Smooth muscle cell (in vitro differentiated cells): Measurements from ENCODE around the gene SDF2L1. TPM values are rescaled to one million over a fixed set of nuclear protein-coding genes. Genes with fewer than 3 reads are reported as not detected.

Source experiments
- DNase-seq: peaks from one replicate; lab custom pipeline; 2025; ENCODE audit not compliant: unreplicated experiment; lab: John Stamatoyannopoulos, UW
- H2AFZ ChIP-seq: fragments of 200-600 bp; sonication (generic); 2 replicates; pipeline ENCODE4 v1.6.0; 2016; ENCODE audit warnings: antibody characterized with exemption, low read depth, mild to moderate bottlenecking
- H3F3A ChIP-seq: fragments of 200-600 bp; sonication (generic); 2 replicates; pipeline ENCODE4 v1.6.0; 2017; ENCODE audit warnings: antibody characterized with exemption, low read depth
- H3K27ac ChIP-seq: fragments of 200-600 bp; sonication (generic); 2 replicates; pipeline ENCODE4 v1.5.1; 2016; ENCODE audit warnings: low read depth, mild to moderate bottlenecking
- H3K27me3 ChIP-seq: fragments of 200-600 bp; sonication (generic); 2 replicates; pipeline ENCODE4 v1.6.1; 2016; ENCODE audit warnings: low read depth, mild to moderate bottlenecking
- H3K36me3 ChIP-seq: fragments of 200-600 bp; sonication (generic); 2 replicates; pipeline ENCODE4 v1.5.1; 2016; ENCODE audit warnings: low read depth
- H3K4me1 ChIP-seq: fragments of 200-600 bp; sonication (generic); 2 replicates; pipeline ENCODE4 v1.5.1; 2016; ENCODE audit warnings: low read depth
- H3K4me2 ChIP-seq: fragments of 200-600 bp; sonication (generic); 2 replicates; pipeline ENCODE4 v1.6.0; 2016; ENCODE audit warnings: mild to moderate bottlenecking
- H3K4me3 ChIP-seq: fragments of 200-600 bp; sonication (generic); 2 replicates; pipeline ENCODE4 v1.5.1; 2016; ENCODE audit warnings: mild to moderate bottlenecking
- H3K79me2 ChIP-seq: fragments of 200-600 bp; sonication (generic); 2 replicates; pipeline ENCODE4 v1.6.0; 2016; ENCODE audit warnings: low read depth, mild to moderate bottlenecking
- H3K9ac ChIP-seq: fragments of 200-600 bp; sonication (generic); 2 replicates; pipeline ENCODE4 v1.6.0; 2016; ENCODE audit warnings: low read depth
- H3K9me3 ChIP-seq: fragments of 200-600 bp; sonication (generic); replicated peaks from 2 replicates; pipeline ENCODE4 v1.5.1; 2016; ENCODE audit warnings: low read depth
- H4K20me1 ChIP-seq: fragments of 200-600 bp; sonication (generic); 2 replicates; pipeline ENCODE4 v1.6.0; 2016; ENCODE audit warnings: low read depth
- CTCF ChIP-seq: fragments of 200-600 bp; sonication (generic); IDR thresholded peaks from 2 replicates; pipeline ENCODE4 v1.5.1; 2017; ENCODE audit warnings: borderline replicate concordance, mild to moderate bottlenecking, antibody characterized with exemption; ENCODE audit not compliant: insufficient read depth, poor library complexity, severe bottlenecking
- WGBS: methylation state at CpG from one replicate; pipeline ENCODE4 v1.1.7; 2016; ENCODE audit warnings: low lambda C conversion rate; 5-methylcytosine and 5-hydroxymethylcytosine counted together
- polyA plus RNA-seq: library from polyadenylated mRNA; unstranded; fragments of >200 nt; fragmentation: Nextera tagmentation; extraction: Ambion mirVana; gene quantifications from 2 replicates; pipeline ENCODE4 v1.2.1, GENCODE V29; 2016
- total RNA-seq: library from RNA; depleted of rRNA; stranded (reverse); fragments of >200 nt; gene quantifications from 2 replicates; pipeline ENCODE4 v1.2.3, GENCODE V29; 2014

Gene SDF2L1
- total and polyA plus RNA-seq, 2 experiments from 2014 or later = 24.9 to 102 TPM

GRCh38 chr22:21680830-21681565 is 38.9 kb downstream of the SDF2L1 start:
- 95% methylated on average over 21 of the region's 21 CpGs for WGBS
- H3K79me2 ChIP-seq = no peaks in the 10 kb centered on the region
- no peaks in the 10 kb centered on the region for H4K20me1 ChIP-seq
- H3F3A ChIP-seq = no peaks in the 10 kb centered on the region
- no peak overlapping the region for H3K4me3 ChIP-seq
- DNase-seq = no peak
- TF ChIP-seq CTCF = no peak
- no peaks in the 10 kb centered on the region for H3K27me3 ChIP-seq
- H2AFZ ChIP-seq = no peak overlapping the region
- no peak overlapping the region for H3K27ac ChIP-seq
- no peak overlapping the region for H3K4me2 ChIP-seq
- no peaks in the 10 kb centered on the region for H3K36me3 ChIP-seq
- no peaks in the 10 kb centered on the region for H3K9me3 ChIP-seq
- H3K9ac ChIP-seq = no peak overlapping the region
- no peaks in the 10 kb centered on the region for H3K4me1 ChIP-seq

- Histone ChIP-seq H3K4me3 (no peak overlapping the region), H3K9me3 (no peaks in the 10 kb centered on the region), H3F3A (no peaks in the 10 kb centered on the region), H3K36me3 (no peaks in the 10 kb centered on the region), H3K4me2 (no peak overlapping the region), H3K27ac (no peak overlapping the region), H3K79me2 (no peaks in the 10 kb centered on the region), H3K9ac (no peak overlapping the region), H4K20me1 (no peaks in the 10 kb centered on the region), H3K27me3 (no peaks in the 10 kb centered on the region), H3K4me1 (no peaks in the 10 kb centered on the region), H2AFZ (no peak overlapping the region)
- TF ChIP-seq CTCF = no peak
- WGBS = 81% methylated on average over 24 of the region's 24 CpGs
- DNase-seq = no peak
Observed at GRCh38 chr22:21681566-21682370, 39.7 kb downstream of the SDF2L1 start.

- 97% methylated on average over 20 of the region's 20 CpGs for WGBS
- H3K27me3 ChIP-seq = no peaks in the 10 kb centered on the region
- no peaks in the 10 kb centered on the region for H4K20me1 ChIP-seq
- TF ChIP-seq CTCF = no peak
- H2AFZ ChIP-seq = no peak overlapping the region
- H3K36me3 ChIP-seq = no peaks in the 10 kb centered on the region
- H3K9me3 ChIP-seq = no peaks in the 10 kb centered on the region
- H3K4me1 ChIP-seq = no peaks in the 10 kb centered on the region
- H3K9ac ChIP-seq = no peak overlapping the region
- DNase-seq = no peak
- H3K79me2 ChIP-seq = no peaks in the 10 kb centered on the region
- H3K27ac ChIP-seq = no peak overlapping the region
- H3K4me2 ChIP-seq = no peak overlapping the region
- H3F3A ChIP-seq = no peaks in the 10 kb centered on the region
- H3K4me3 ChIP-seq = no peak overlapping the region
Observed at GRCh38 chr22:21682385-21683175, 40.5 kb downstream of the SDF2L1 start.
